Pons (tissue), 1 donor: ENCODE data around the gene NUDT7.
A peak's percentile ranks its signal among the peaks of the same experiment; 100 is the strongest.

Experiments
- DNase-seq: peaks from one replicate; pipeline ENCODE4 v3.0.0-alpha.2; 2016; ENCODE audit warnings: low spot score

The NUDT7 gene

GRCh38 chr16:77724174-77724573 lies 1.9 kb downstream of the NUDT7 start:
- no peak for DNase-seq

GRCh38 chr16:77729951-77730350 lies 7.6 kb downstream of the NUDT7 start:
- DNase-seq = no peak

- no peak for DNase-seq
Measured at GRCh38 chr16:77732241-77732946, 10.1 kb downstream of the NUDT7 start.

- no peak for DNase-seq
Measured at GRCh38 chr16:77736879-77737278, 14.6 kb downstream of the NUDT7 start.

GRCh38 chr16:77738706-77739558 lies 16.6 kb downstream of the NUDT7 start:
- DNase-seq = no peak

- DNase-seq = no peak
Measured at GRCh38 chr16:77739559-77739892, 17.2 kb downstream of the NUDT7 start.

- DNase-seq = no peak
Measured at GRCh38 chr16:77744141-77744540, 21.8 kb downstream of the NUDT7 start.

GRCh38 chr16:77745972-77746371 lies 23.7 kb downstream of the NUDT7 start:
- DNase-seq = no peak

- DNase-seq = no peak
Measured at GRCh38 chr16:77748421-77749005, 26.2 kb downstream of the NUDT7 start.

GRCh38 chr16:77749415-77749814 lies 27.1 kb downstream of the NUDT7 start:
- DNase-seq = no peak

GRCh38 chr16:77758046-77758445 lies 35.7 kb downstream of the NUDT7 start:
- DNase-seq = peak; percentile 66

GRCh38 chr16:77758508-77758907 lies 36.2 kb downstream of the NUDT7 start:
- DNase-seq = no peak

GRCh38 chr16:77759201-77759600 lies 36.9 kb downstream of the NUDT7 start:
- DNase-seq = no peak

GRCh38 chr16:77759821-77760220 lies 37.5 kb downstream of the NUDT7 start:
- DNase-seq = no peak

GRCh38 chr16:77760800-77761199 lies 38.5 kb downstream of the NUDT7 start:
- DNase-seq = no peak

- DNase-seq = no peak
Measured at GRCh38 chr16:77761204-77761603, 38.9 kb downstream of the NUDT7 start.

- DNase-seq = no peak
Measured at GRCh38 chr16:77762262-77762661, 39.9 kb downstream of the NUDT7 start.

- DNase-seq = no peak
Measured at GRCh38 chr16:77763994-77764393, 41.7 kb downstream of the NUDT7 start.

GRCh38 chr16:77767211-77767610 lies 44.9 kb downstream of the NUDT7 start:
- no peak for DNase-seq

- DNase-seq = no peak
Measured at GRCh38 chr16:77767826-77768225, 45.5 kb downstream of the NUDT7 start.

- DNase-seq = no peak
Measured at GRCh38 chr16:77775911-77776909, 53.9 kb downstream of the NUDT7 start.

GRCh38 chr16:77777745-77778144 lies 55.4 kb downstream of the NUDT7 start:
- no peak for DNase-seq
